Activated CD8-positive, alpha-beta memory T cell treated with anti-CD3 and anti-CD28 coated beads, Interleukin-2, amount 50 U/mL, for 4 hours (primary cell): Measurements from ENCODE around the gene CAPN15.
"Not testable (repeated sequence)": the region's sequence is repeated elsewhere in the genome, so short reads cannot be mapped to it uniquely, and the experiment has no call there.

Experiments
- DNase-seq: peaks from one replicate; pipeline ENCODE4 v3.0.0-alpha.2; 2020

CAPN15 gene

DNA sequence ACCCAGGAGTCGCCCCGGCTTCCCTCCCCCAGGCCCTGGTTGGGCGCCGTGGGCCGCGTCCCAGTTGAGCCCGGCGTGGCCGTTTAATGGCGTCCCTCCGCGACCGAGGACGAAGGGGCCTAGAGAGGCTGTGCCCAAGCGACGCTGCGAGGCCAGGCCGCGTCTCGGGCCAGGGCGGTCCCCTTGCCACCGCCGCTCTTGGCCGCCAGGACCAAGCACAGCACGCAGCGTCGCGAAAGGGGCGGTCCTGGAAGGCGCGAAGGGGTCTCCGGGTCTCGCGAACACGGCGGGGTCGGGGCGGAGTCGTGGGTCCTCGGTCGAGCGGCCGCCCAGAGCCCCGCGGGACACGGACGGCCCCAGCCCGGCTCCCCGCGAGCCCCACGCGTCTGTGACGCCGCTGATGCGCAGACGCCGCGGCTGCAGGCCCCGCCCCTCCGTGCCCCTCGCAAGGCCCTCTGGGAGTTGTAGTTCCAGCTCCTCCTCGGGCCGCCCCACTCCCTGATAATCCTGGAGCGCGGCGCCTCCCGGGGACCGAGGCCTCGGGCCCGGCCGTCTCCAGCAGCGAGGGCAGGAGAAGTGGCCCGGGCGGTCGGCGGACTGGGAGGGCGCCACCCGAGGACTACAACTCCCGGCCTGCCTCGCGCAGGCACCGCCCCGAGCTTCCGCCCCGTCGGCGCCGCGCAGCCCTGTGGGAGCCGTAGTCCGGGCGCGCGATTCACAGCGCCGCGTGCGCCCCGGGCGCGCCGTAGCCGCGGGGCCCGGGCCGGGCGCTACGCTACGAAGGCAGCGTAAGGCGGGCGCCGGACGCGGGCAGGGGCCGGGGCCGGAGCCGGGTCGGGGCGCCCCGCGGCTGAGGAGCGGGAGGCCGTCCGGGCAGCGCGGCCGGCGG lies at the start of gene CAPN15:
Gene CAPN15 (plus strand): TSS at position 698 of the 889 bp plus-strand sequence. CDS start 19,127 bp downstream, outside the sequence.
- DNase-seq, result peak; percentile 85

DNA sequence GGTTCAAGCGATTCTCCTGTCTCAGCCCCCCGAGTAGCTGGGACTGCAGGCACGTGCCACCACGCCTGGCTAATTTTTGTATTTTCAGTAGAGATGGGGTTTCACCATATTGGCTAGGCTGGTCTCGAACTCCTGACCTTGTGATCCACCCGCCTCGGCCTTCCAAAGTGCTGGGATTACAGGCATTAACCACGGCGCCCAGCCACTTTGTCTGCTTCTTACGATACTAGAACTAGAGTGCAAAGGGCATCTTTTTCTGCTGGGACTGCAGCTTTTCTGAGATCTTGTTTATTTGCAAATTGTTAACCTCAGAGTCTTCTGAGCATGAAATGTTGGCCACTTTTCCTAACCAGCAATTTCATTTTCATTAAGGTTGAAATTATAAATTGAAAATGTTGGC lies 49.2 kb upstream of the CAPN15 start:
- DNase-seq, result not testable (repeated sequence)

DNA sequence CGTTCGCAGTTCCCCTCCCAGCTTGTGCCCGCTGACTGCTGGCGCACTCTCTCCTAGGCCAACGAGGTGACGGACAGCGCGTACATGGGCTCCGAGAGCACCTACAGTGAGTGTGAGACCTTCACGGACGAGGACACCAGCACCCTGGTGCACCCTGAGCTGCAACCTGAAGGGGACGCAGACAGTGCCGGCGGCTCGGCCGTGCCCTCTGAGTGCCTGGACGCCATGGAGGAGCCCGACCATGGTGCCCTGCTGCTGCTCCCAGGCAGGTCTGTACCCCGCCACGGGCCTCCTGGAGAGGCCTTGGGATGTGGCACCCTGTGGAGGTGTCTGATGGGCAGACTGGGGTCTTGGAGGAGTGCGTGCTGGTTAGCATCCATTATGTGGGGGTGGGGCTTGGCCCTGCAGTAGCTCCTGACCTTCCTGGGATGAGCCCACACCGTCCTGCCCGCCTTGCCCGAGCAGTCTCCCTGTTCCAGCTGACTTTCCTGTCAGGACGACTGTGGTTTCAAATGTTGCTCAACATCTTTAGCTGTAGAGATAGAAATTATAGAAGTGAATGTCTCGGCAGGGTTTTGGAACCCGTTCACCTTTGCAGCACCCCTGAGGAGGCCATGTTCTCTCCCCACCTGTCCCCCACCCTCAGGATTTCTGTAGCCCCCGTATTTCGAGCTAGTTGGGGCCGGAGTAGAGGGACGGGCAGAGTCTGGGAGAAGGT lies 44.9 kb upstream of the CAPN15 start:
- no peak for DNase-seq

DNA sequence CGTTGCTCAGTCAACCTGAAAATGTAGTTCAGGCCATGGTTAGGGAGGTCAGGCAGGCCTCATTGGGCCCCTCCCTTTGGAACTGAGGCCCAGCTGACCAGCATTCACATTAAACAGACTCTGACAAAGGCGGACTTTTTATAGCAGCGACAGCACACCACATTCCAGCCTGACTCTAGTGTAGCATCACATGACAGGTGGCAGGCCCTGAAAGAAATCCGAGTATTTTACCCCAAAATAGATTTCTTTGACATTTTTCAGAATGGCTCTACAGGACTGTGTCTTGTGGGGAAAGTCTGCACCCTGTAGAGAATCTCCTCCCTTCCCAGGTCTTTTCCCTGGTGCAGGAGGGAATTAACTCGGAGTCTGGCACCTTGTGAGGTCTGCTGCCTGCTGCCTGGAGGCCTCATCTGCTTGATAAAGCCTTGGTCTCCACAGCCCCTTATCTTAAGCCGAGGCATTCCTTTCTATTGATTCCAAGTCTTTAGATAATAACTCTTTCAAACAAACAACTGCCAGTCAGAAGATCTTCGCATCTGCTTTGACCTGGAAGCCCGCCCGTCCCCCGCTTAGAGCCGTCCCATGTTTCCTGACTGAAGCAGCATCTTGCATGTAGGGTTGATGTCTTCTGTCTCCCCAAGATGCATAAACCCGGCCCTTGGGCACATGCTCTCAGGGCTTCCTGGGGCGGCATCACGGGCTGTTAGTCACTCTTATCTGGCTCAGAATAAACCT lies 44.0 kb upstream of the CAPN15 start:
- no peak for DNase-seq

DNA sequence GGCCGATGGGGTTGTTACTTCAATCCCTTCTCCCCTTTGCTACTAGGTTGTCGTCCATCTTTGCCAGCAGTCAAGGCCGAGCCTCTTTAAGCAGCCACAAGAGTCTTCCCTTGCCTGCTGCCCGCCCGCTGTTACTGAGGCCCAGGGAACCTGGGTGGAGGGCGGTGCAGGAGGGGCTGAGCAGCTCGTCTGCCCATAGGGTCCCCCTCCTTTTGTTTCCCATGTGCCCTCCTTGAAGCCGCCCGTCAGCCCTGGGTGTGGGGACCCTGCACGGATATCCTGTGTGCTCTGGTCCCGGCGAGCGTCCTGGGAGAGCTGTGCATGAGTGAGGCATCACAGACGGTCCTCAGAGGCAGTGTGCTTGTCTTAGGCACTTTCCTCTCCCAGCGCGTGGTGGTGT lies 37.9 kb upstream of the CAPN15 start:
- no peak for DNase-seq

DNA sequence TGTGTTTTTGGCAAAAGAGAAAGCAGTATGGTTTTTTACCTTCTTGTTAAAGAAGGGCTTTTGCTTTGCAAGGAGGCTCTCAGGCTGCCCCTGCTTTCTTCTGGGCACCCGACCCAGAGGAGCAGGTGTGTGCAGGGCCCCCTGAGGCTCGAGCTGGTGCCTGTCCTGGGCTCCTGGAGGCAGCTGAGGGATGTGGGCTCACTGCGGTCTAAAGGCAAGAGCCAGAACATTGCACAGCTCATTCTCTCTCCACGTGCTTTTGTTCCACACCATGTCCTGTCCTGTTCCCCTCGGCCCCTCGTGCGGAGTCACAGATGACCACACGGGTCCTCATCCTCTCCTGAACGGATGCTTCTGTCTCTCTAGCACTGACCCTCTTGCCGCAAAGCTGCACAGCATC lies 36.7 kb upstream of the CAPN15 start:
- DNase-seq, result no peak

DNA sequence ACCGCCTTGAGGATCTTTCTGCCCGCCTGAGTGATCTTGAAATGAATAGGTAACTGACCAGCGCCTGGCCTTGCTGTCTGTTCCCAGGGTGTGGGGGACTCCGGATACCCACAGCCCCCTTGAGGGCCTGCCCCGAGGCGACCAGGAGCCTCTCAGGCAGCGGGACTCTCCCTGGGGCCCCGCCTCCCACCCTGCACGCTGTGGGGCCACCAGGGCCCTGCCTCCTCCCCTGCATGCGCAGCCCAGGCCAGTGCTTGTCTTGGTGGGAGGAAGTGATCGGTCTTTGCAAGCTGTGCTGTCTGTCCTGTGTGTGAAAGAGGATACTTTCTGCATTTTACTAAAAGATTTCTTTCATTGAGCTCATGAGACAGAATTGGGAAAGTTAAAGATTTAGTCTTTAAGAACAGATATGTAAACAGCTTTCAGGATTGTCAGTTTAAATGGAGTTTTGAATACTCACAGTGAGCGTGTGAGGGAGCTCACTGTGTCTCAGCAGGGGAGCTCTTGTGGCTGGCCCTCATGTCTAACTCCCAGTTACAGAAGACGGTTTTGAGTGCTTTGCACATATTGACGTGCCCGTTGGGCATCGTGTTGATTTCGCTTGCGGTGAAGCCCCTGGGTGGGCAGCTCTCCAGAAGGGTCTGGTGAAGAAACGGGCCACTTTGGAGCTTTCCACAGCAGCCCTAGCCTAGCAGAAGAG lies 36.1 kb upstream of the CAPN15 start:
- no peak for DNase-seq

DNA sequence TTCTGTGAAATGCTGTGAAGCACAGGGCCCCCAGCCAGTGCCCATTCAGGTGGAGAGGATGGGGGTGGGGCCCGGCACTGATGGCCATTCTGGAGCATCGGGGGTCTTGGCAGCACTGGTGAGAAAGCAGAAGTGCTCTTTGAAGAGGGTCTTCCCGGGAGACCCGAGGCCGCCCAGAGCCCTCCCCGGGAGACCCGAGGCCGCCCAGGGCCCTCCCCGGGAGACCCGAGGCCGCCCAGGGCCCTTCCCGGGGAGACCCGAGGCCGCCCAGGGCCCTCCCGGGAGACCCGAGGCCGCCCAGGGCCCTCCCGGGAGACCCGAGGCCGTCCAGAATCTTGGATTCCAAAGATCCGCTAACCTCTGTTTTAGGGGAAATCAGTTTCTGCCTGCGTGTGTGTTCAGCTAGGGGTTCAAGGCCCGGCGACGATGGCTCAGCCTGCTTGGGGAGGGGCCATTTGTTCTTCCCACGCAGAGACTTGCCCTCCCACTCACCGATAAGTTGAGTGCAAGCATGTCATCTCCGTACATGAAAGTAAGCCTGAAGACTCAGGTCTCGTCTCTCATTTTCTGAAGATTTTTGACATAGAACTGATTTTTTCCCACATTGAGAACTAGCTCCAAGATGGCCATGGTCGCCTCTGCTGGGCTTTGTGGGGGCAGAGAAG lies 35.2 kb upstream of the CAPN15 start:
- no peak for DNase-seq

DNA sequence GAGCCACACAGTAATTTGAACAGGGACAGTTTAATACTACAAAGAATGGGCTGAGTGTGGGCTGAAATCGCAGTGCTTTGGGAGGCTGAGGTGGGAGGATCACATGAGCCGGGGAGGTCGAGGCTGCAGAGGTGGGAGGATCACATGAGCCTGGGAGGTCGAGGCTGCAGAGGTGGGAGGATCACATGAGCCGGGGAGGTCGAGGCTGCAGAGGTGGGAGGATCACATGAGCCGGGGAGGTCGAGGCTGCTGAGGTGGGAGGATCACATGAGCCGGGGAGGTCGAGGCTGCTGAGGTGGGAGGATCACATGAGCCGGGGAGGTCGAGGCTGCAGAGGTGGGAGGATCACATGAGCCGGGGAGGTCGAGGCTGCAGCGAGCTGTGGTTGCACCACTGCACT lies 32.8 kb upstream of the CAPN15 start:
- DNase-seq, result not testable (repeated sequence)

DNA sequence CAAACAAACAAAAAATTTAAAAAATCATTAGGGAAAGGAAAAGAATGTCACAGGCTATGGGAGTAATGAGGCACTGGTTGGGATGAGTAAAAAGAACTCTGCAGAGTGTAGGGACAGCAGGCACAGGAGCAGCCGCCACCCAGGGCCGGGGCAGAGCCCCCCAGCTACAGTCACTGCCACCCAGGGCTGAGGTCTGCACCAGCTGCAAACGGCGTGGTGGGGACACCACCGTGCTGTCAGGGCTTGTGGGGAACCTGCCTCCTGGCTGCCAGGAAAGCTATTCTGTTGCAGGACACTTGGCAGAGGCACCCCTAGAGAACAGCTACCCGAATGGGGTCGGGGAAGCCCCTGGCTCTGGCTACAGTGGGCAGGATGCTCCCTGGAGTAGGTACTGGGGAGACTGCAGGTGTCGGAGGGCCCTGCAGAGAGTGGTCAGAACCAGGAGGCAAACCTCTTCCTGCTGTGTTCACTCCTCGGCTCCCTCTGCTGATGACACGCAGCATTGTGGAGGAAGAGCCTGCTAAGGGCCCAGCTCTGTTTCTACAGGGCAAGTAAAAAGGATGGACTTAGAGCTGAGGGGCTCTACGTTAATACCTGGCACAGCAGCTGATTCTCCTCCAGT lies 32.3 kb upstream of the CAPN15 start:
- no peak for DNase-seq

DNA sequence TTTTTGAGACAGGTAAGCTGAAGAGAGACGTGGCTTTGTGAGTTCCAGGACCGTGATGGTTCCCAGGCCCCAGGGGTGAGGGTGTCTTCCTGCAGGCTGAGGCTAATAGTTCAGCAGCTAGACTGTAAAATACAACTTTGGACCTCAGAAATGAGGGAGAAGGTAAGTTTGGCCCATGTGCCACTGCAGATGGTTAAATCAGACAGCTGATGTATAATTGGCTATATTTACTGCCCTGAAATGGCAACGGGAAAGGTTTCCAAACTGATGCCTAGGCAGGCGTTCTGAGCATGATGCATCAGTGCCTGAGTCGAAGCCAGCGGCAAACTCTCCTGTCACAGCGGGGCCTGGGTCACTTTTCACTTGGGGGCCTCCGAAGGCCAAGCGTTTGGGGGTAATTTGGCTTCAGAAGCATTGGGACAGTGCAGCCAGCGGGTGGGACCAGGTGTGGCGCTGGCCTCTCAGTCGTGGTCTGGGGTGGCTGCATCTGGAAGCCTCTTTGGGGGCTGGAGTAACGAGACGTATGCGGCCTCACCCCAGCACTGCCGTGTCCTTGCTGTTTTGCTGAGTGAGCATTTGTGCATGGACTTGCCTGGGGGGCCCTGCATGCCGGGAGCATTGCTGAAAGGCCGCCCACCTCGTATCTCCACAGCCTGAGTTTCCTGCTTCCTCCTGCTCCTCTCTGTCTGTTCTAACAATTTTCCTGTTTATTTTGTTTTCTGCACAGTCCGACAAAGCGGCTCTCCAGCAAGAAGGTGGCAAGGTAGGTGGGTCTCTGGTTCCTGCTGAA lies 31.2 kb upstream of the CAPN15 start:
- no peak for DNase-seq

DNA sequence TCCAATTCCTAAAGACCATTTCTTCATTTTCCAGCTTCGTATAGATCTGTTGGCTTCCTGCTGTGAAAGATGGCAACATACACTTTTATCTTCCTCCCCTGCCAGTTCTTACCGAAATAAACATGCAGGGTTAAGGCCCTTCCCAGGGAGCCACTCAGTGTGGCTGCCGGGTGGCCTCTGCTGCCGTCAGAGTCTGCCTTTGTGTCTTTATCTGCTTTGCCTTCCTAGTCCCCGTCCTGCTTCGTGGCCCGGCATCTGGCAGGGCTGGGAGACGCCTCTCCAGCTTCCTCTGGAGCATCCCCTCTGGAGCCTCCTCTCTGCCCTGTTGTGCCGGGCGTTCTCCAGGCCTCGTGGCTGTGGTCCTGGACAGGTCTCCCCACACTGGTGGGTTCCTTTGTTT lies 30.3 kb upstream of the CAPN15 start:
- no peak for DNase-seq

DNA sequence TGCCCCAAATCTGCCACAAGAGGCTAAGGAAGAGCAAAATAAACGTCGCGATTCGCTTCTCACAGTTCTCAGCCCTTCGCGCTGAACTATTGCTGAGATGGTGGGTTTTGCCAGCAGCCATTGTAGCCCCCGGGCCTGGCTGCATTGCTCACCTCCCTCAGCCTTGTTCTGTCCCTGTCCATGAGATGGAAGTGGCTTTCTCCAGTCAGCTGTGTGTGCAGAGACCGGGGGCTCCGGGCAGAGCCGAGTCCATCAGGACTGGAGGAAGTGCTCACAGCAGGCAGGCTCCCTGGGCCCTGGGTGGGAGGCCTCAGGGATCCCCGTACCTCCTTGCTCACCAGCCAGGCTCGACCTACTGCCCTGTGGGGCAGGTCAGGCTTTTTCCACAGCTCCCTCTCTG lies 27.6 kb upstream of the CAPN15 start:
- no peak for DNase-seq

DNA sequence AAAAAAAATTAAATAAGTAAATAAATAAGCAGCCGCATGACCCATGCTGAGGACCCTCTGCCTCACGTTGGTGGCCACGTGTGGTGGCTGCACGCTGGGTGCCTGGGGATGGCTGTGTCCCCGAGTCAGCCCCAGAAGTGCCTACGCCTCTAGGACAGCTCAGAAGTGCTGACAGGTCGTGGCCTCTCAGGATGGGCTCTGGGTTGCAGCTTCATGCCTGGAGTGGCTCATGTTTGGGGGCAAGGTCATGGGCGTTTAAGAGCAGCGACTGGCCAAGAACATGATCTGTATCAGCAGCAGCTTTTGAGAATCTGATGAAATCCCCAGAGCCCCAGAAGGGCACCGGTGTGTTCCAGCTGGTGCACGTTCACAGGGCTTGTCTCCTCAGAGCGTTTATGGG lies 26.8 kb upstream of the CAPN15 start:
- no peak for DNase-seq

DNA sequence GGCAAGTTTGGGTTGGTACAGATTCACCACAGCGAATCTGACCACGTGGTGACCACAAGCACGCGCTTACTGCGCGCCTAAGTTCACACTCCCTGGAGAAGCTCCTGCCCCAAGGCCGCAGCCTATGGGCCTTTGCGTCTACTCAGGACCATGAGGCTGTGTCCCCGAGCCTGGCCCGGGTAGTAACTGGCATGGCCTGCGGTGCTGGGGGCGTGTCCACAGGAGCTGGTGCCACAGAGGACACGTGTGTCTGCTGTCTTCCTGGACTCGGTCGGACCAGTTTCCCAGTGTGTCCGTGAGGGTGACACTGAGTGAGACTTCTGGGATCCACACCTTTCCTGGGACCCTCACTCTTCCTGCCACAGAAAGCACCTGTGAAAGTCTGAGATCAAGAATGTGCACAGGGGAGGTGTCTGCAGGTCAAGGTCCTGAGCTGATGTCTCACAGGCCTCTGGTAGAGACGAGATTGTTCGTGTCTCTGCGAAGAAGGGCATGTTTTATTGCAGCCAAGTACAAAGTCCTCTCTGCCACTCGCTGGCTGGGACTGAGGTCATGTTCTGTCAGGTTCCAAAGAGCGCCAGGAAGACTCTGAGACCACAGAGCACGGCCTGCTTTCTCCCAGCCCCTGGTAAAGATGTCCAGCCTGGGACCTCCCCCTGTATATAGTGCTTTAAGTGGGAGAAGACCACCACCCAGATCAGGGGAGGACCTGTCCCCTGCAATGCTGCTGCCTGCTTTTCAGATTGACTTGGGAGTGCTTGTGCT lies 25.2 kb upstream of the CAPN15 start:
- DNase-seq, result no peak

DNA sequence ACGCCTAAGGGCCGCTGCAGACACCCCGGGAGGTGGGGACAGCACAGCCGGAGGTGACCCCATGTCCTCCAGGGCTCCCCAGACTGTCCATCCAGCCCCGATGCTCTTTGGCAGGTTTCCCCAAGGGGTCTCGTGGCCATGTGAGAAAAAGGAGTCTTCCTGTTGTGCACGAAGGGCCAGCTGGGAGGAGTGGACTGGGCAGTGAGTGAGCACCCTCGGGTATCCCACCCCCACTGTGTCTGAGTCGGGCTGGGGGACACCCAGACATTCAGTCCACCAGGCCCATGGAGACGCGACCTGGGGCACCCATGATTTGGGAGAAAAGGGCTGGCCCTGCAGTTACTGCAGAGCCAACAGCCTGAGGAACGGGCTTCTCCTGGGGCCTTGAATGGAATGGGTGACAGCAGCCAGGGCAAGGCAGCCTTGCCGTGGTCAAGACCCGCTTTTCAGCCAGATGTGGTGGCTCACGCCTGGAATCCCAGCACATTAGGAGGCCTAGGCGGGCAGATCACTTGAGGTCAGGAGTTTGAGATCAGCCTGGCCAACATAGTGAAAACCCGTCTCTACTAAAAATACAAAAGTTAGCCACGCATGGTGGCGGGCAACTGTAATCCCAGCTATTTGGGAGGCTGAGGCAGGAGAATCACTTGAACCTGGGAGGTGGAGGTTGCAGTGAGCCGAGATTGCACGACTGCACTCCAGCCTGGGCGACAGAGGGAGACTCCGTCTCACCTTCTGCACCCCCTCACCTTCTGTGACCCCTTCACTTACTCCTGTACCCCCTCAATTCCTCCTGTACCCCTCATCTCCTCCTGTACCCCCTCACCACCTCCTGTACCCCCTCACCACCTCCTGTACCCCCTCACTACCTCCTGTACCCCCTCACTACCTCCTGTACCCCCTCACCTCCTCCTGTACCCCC lies 24.1 kb upstream of the CAPN15 start:
- no peak for DNase-seq

DNA sequence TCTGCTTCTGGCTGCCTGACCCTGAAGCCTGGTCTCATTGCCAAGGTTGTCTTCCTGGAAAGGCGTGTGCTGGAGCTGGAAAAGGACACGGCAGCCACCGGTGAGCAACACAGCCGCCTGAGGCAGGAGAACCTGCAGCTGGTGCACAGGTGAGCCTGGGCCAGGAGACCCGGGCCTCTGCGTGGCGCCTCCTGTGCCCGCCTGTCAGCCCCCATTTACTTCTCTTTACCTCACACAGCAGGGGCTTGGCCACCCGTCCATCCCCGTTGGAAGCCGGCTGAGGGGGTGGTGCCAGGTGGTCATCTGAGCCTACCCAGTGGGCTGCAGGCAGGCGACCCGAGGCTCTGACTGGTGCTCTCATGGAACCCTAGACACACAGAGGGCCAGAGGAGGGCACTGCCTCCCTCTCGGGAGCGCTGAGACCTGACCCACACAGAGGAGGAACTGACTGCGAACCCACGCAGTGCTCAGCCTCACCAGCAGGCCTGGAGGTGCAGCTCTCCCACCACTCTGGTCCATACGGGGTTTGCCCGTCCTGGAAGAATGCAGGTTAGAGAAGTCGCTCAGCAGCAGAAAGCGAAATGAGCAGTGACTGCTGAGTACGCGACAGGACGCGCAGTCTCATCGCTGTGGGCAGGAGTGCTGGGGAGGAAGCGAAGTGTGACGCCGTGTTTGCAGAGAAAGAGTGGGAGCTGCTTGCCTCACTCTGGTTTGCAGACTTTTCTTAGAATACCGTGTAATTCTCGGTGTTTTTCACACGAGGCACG lies 21.9 kb upstream of the CAPN15 start:
- no peak for DNase-seq

DNA sequence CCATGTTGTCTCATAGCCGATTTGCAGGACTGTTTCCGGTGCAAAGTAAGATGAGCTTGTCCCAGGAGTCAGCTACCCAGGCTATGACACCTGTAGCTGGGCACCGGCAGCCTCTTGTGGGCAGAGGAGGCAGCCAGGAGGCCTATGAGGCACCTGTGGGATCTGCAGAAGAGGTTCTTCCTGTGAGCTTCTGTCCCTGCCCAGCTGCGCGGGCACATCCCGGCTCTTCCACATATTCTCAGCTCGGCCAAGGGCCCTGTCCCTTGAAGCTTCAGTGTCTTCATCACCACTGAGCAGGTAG lies 21.3 kb upstream of the CAPN15 start:
- DNase-seq, result no peak
